Activated T-cell treated with anti-CD3 and anti-CD28 coated beads, Interleukin-2, amount 50 U/mL, for 4 hours (primary cell): ENCODE results near the gene C20orf96. TPM values are rescaled to one million over a fixed set of nuclear protein-coding genes. Genes with fewer than 3 reads are reported as not detected.
"Not testable (repeated sequence)": the region's sequence is repeated elsewhere in the genome, so short reads cannot be mapped to it uniquely, and the experiment has no call there.

ENCODE experiments used
- ATAC-seq, 2 donors: fragments of 200-7000 bp; cut with Tn5 transposase; one replicate each; pipeline ENCODE4 v1.10.0; 2021
- DNase-seq: peaks from one replicate; pipeline ENCODE4 v3.0.0-alpha.2; 2020
- H3K27me3 Mint-ChIP-seq: one replicate; pipeline ENCODE4 v1.8.0; 2021; ENCODE audit warnings: low read depth, mixed read lengths
- H3K36me3 Mint-ChIP-seq: one replicate; pipeline ENCODE4 v1.8.0; 2022; ENCODE audit warnings: mixed read lengths; ENCODE audit not compliant: insufficient read depth
- H3K4me1 Mint-ChIP-seq: one replicate; pipeline ENCODE4 v1.8.0; 2021; ENCODE audit warnings: low read depth, mixed read lengths
- H3K4me3 Mint-ChIP-seq: one replicate; pipeline ENCODE4 v1.8.0; 2021; ENCODE audit warnings: mild to moderate bottlenecking, moderate library complexity, mixed read lengths
- H3K9me3 Mint-ChIP-seq: one replicate; pipeline ENCODE4 v1.8.0; 2021; ENCODE audit warnings: mixed read lengths
- total RNA-seq, 3 donors: library from RNA; stranded (reverse); gene quantifications; one replicate each; pipeline ENCODE4 v1.2.1, GENCODE V29; 2021

The C20orf96 gene
- total RNA-seq, 3 donors from 2014 or later = 2.1 to 3.2 (median 3.0) TPM

DNA sequence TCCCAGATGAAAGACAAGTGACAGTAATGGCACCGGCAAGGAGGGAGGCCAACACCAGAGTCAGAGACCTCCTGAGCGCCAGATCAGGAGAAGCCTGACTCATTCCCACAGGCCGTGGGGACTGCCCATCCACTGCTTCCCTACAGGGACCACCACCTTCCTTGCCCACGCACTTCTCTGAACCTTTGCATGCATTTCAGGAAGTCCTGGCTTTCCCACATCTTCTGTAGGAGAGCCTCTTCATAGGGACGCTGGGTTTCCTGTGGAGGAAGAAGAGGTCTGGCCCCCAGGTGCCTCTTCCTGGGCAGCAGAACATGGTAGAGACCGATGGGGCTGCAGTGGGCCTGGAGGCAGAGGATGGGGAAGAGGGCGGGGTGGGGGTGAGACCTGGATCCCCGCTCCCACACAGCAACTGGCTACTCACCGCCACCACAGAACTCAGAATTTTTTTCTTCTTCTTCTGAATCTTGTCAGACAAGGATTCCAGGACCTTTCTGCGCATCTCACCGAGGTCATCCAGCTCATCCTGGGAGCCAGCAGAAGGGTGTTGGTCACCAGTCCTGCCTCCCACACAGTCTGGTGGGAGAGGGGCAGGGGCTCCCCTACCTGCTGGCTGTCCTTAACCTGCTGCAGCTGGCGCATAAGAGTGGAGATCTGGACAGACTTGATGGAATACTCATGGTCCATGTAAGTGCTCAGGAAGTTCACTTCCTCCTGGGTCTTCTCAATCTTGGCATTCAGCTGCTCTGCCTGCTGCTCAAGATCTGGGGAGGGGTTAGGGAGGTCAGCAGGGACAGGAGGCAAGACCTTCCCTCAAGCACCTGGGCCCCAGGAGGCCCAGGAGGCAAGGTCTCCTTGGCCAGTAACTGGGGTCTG is 13.7 kb downstream of the C20orf96 start:
- ATAC-seq = no peak
- no peaks in the 10 kb centered on the region for H3K36me3 Mint-ChIP-seq
- DNase-seq = no peak

DNA sequence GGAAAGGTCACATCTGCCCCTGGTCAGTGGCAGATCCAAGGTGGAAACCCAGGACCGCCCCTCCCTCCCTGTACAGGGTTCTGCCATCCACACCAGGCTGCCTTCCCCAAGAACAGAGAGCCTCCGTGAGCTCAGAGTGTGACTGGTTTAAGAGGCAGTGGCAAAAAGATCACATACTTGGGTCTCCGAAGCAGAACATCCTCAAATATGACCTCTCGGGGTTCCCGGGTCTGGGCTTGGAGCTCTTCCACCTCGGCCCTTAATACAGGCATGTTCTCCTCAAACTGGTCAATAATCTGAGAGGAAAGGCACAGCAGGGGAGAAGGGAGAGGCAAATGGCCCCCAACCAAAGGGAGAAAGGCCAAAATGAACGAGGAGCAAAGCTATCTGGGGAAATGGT is 14.8 kb downstream of the C20orf96 start:
- H3K4me1 Mint-ChIP-seq = no peaks in the 10 kb centered on the region
- H3K27me3 Mint-ChIP-seq = no peaks in the 10 kb centered on the region
- ATAC-seq = no peak
- no peaks in the 10 kb centered on the region for H3K9me3 Mint-ChIP-seq
- no peak overlapping the region for H3K4me3 Mint-ChIP-seq
- no peak for DNase-seq
- H3K36me3 Mint-ChIP-seq = no peaks in the 10 kb centered on the region

More for the DNA sequence above, 13.7 kb downstream of the C20orf96 start:
- Mint-ChIP-seq H3K9me3 (no peaks in the 10 kb centered on the region), H3K4me1 (no peaks in the 10 kb centered on the region), H3K27me3 (no peaks in the 10 kb centered on the region), H3K4me3 (no peak overlapping the region)

DNA sequence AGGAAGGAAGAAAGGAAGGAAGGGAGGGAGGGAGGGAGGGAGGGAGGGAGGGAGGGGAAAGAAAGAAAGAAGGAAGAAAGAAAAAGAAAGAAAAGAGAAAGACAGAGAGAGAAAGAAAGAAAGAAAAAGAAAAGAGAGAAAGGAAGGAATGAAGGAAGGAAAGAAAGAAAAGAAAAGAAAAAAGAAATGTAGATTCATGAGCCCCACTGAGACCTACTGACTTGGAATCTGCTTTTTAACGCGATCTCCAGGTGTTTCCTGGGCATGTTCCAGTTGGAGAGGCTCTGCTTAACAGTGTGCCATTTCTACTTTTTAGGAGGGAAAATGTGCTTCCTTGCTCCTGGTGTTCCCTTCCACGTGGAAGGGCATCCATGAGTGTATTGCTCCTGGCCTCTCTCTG is 16.7 kb downstream of the C20orf96 start:
- no peak for ATAC-seq
- Mint-ChIP-seq H3K9me3 (no peaks in the 10 kb centered on the region), H3K4me3 (no peak overlapping the region), H3K36me3 (no peaks in the 10 kb centered on the region), H3K4me1 (no peaks in the 10 kb centered on the region), H3K27me3 (no peaks in the 10 kb centered on the region)
- no peak for DNase-seq

DNA sequence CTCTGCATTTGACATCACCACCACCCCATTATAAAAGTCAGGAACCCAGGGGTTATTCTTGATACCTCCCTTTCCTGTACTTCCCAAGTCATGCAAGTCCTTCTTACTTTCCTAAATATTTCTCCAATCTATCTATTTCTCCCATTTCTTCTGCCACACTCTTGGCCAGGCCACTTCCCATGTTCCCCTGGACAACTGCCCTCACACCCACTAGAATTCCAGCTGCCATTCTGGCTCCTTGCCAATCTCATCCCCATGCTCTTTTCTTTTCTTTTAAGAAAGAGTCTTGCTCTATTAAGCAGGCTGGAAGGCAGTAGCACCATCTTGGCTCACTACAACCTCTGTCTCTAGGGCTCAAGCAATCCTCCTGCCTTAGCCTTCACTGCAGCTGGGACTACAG is 17.8 kb downstream of the C20orf96 start:
- no peaks in the 10 kb centered on the region for H3K27me3 Mint-ChIP-seq

DNA sequence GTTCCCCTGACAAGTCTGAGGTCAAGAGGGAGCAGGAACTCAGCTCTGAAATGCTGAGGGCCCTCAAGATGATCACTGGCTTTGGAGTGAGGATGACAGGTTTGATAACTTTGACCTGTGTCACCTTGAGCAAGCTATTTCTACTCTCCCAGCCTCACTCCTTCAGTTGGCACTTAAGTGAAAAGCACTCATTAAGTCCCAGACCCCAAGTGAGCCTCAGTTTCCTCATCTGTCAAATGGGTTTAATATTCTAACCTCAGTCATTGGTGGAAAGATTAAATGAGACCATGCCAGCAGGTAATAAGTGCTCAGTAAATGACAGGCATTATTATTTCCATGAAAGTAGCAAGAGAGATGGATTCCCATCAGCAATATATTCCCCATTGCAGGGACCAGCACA is 19.0 kb downstream of the C20orf96 start:
- Mint-ChIP-seq H3K36me3 (no peaks in the 10 kb centered on the region), H3K9me3 (no peaks in the 10 kb centered on the region), H3K27me3 (peaks cover 5% of the 10 kb centered on the region), H3K4me1 (peaks cover 5% of the 10 kb centered on the region), H3K4me3 (no peak overlapping the region)
- DNase-seq = no peak
- ATAC-seq = no peak

More for the DNA sequence above, 17.8 kb downstream of the C20orf96 start:
- Mint-ChIP-seq H3K36me3 (no peaks in the 10 kb centered on the region), H3K4me1 (no peaks in the 10 kb centered on the region), H3K4me3 (no peak overlapping the region), H3K9me3 (no peaks in the 10 kb centered on the region)
- ATAC-seq (no peak), DNase-seq (no peak)

DNA sequence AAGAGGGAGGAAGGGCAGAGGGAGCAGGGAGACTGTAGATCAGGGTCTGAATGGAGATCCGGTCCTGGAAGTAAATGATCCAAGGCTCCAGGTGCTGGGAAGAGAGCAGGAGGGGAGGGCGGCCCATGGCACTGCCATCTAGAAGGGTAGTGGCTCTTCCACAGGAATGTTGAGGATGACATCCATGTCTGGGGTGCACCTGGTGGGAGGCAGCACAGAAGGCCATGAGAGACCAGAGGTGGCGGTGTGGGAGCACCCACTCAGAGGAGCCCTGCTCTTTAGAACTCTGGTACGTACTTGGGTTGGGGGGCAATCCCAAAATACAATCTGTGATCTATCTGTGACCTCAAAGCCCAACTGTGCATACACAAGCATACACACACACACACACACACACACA is 19.5 kb downstream of the C20orf96 start:
- H3K9me3 Mint-ChIP-seq = no peaks in the 10 kb centered on the region
- no peak for ATAC-seq
- no peak for DNase-seq
- H3K27me3 Mint-ChIP-seq = peaks cover 8% of the 10 kb centered on the region
- no peak overlapping the region for H3K4me3 Mint-ChIP-seq
- no peaks in the 10 kb centered on the region for H3K36me3 Mint-ChIP-seq
- H3K4me1 Mint-ChIP-seq = peaks cover 9% of the 10 kb centered on the region

DNA sequence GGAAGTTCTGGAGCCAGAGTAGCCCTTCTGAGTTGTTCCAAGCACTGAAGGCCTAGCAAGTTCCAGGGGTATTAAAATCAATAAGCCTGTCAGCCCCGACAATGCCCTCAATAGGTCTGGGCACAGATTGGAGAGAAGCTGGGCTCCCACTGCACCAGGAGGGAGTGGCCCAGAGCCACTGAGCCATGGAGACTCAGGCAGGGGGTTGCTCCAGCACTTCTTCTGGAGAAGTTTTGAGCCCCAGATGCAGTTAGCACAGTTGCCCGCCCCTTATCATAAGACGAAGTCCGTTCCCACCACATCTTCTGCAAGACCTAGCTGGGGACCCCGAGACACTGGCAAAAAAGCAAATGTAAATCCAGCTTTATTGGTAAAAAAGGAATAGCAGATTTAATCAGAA is 20.0 kb downstream of the C20orf96 start:
- peaks cover 9% of the 10 kb centered on the region for H3K4me1 Mint-ChIP-seq
- no peak overlapping the region for H3K4me3 Mint-ChIP-seq
- H3K36me3 Mint-ChIP-seq = no peaks in the 10 kb centered on the region
- peaks cover 8% of the 10 kb centered on the region for H3K27me3 Mint-ChIP-seq
- DNase-seq (no peak), ATAC-seq (no peak)
- H3K9me3 Mint-ChIP-seq = no peaks in the 10 kb centered on the region

DNA sequence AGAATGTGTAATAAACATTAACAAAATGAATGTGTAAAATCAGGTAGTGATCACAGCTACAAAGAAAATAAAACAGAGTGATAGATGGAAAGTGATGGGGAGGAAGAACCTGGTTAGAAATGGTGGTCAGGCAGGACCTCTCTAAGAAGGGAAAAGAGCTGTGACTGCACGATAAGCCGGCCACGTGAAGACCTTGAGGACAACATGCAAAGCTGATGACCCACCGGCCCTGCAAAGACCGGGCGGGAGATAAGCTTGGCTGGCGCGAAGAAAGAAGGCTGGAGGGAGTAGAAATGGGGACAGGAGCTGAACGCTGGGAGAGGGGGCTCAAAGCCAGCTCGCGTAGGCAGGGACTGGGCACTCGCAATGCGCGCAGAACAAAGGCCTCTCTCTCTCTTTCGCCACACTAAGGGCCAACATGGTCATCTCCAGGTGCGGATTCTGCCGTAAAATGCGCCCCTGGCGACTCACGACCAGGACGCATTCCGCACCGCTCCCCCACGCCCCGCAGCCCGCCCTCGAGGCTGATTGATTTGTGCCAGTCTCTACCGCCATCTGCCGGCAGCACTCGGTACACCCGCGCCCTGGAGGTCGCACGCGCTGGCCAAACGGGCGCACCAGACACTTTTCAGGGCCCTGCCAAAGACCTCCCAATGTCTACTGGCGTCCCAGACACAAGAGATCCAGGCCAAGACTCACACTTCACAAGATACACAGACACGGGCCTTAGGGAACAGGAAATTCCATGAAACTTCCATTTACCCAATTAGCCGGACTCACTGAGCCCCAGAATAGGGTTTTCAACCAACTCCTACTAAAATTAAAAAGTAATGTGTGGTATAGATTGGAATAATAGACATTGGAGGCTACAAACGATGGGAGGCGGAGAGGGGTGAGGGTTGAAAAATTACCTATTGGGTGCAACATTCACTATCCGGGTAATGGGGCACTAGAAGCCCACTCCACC is 23.7 kb downstream of the C20orf96 start:
- ATAC-seq = peak; percentile 96 to 98
- Mint-ChIP-seq H3K27me3 (peaks cover 8% of the 10 kb centered on the region), H3K9me3 (no peaks in the 10 kb centered on the region), H3K4me3 (peak overlapping the region; percentile 83), H3K36me3 (no peaks in the 10 kb centered on the region), H3K4me1 (peaks cover 9% of the 10 kb centered on the region)
- DNase-seq = peak; percentile 88

DNA sequence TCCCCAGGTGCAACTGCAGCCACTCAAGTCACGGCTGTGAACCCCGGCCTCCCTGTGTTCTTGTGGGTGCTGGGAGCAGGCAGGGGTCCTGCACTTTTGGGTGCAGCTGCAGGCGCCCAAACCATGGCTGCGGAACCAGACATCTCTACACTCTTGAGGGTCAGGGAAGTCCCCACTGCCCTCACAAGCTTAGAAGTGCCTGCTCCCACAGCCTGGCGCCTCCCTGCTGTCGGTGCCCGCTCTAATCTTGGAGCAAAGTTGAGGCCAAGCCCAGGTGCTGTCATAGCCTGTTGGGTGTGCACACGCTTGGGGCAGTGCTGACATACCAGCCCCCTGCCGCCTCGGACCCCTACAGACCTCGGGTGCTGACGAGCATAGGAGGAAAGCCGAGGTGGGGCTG is 26.8 kb downstream of the C20orf96 start:
- no peaks in the 10 kb centered on the region for H3K9me3 Mint-ChIP-seq
- peaks cover 14% of the 10 kb centered on the region for H3K4me1 Mint-ChIP-seq
- peaks cover 8% of the 10 kb centered on the region for H3K27me3 Mint-ChIP-seq
- no peak overlapping the region for H3K4me3 Mint-ChIP-seq
- no peak for ATAC-seq
- no peak for DNase-seq
- H3K36me3 Mint-ChIP-seq = no peaks in the 10 kb centered on the region

DNA sequence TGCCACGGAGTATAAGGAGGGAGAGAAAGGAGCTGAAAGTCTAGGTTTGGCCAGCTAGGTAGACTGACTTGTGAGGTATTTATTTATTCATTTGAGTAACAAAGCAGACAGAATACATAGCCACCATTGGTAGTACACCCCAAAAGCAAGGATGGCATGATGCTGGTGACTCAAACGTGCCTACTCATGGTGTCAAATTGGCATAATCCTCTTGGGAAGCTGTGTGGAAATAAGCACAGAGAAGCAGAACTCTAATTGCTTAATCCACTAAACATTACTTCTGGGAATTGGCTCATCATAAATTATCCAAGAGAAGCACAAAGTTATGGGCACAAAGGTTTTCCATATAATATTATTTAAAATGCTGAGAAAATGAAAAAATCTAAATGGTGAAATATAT is 30.6 kb downstream of the C20orf96 start:
- Mint-ChIP-seq H3K27me3 (no peaks in the 10 kb centered on the region), H3K4me1 (peaks cover 10% of the 10 kb centered on the region), H3K9me3 (no peaks in the 10 kb centered on the region), H3K4me3 (no peak overlapping the region), H3K36me3 (no peaks in the 10 kb centered on the region)
- ATAC-seq (no peak), DNase-seq (no peak)

DNA sequence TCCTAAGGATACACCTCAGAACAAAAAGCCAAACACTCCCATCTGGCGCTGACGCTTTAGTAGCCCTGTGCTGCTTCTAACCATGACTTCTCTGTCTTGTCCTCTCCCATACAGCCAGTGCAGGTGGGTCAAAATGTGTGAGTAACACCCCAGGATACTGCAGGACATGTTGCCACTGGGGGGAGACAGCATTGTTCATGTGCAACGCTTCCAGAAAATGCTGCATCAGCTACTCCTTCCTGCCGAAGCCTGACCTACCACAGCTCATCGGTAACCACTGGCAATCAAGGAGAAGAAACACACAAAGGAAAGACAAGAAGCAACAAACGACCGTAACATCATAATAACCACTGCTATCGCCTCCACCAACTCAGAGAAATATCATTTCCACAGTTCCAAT is 31.6 kb downstream of the C20orf96 start:
- H3K4me3 Mint-ChIP-seq = no peak overlapping the region
- H3K27me3 Mint-ChIP-seq = no peaks in the 10 kb centered on the region
- DNase-seq (no peak), ATAC-seq (no peak)
- H3K36me3 Mint-ChIP-seq = no peaks in the 10 kb centered on the region
- H3K4me1 Mint-ChIP-seq = peaks cover 10% of the 10 kb centered on the region
- no peaks in the 10 kb centered on the region for H3K9me3 Mint-ChIP-seq

DNA sequence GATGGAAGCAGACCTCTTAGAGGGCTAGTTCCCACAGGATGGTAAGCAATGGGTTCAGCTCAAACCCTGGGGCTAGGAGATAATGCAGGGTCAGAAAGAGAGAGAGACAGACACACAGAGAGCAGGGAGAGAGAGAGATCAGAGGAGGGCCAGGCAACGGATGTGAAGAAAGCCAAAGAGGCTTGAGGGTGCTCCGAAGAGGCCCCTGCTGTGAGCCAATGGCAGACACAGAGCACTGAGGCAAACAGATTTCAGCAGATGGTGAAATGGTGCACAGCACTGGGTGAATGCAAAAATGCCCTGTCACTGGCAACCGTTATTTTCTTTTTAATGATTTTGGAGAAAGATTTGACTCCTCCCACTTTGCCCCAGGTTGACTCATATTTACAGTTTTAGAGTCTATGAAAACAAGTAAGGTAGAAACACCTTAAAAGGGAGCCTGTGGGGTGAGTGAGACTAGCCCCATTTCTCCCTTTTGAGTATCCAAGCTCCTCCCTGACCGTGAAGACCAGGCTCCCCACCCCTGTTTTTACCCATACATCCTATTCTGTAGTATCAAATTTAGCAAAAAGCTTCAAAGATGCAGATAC is 32.2 kb downstream of the C20orf96 start:
- DNase-seq = no peak
- no peaks in the 10 kb centered on the region for H3K9me3 Mint-ChIP-seq
- H3K27me3 Mint-ChIP-seq = no peaks in the 10 kb centered on the region
- ATAC-seq = peak; percentile 59 to 65
- H3K36me3 Mint-ChIP-seq = no peaks in the 10 kb centered on the region
- no peak overlapping the region for H3K4me3 Mint-ChIP-seq
- H3K4me1 Mint-ChIP-seq = peaks cover 10% of the 10 kb centered on the region

DNA sequence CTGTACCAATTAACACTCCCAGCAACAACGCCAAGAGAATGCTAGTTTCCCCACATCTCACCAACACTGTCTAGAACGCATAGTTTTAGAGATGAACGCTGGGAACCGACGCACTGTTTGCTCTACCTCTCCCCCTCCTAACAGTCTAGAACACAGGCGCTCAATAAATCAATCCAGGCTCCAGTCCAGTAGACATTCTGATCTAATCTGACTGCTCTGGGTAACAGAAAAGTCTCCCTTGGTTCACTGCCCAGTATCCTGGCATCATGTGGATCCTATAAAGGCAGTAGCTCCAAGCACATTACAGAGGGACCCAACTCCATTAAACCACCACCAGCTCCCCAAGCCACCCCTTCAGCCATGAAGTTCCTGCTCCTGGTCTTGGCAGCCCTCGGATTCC is 33.1 kb downstream of the C20orf96 start, which contains the start of gene DEFB132:
Gene DEFB132, plus strand, starts transcription at position 306 of the 400 bp plus-strand sequence. Its CDS starts 55 bp downstream, at position 361.
- Mint-ChIP-seq H3K36me3 (no peaks in the 10 kb centered on the region), H3K4me3 (no peak within 1 kb of the TSS), H3K9me3 (no peaks in the 10 kb centered on the region), H3K4me1 (peaks cover 10% of the 10 kb centered on the region), H3K27me3 (no peaks in the 10 kb centered on the region)
- ATAC-seq (no peak), DNase-seq (no peak)

DNA sequence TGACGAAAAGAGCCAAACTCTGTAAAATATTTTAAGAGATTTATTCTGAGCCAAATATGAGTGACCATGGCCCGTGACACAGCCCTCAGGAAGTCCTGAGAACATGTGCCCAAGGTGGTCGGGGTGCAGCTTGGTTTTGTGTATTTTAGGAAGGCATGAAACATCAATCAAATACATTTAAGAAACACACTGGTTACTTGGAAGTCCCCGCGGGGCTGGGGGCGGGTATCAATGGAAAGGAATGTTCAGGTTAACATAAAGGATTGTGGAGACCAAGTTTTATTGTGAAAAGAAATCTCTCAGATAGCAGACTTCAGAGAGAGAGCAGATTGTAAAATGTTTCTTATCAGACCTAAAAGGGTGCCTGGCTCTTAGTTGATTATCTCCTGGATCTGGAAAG is 37.1 kb downstream of the C20orf96 start:
- not testable (repeated sequence) for ATAC-seq, H3K27me3 Mint-ChIP-seq, H3K9me3 Mint-ChIP-seq, H3K4me3 Mint-ChIP-seq, DNase-seq, H3K36me3 Mint-ChIP-seq
- peaks cover 10% of the 10 kb centered on the region for H3K4me1 Mint-ChIP-seq
